Cardiac fibroblast (primary cell): ENCODE measurements around the gene GPR22.

Source experiments
- DNase-seq, 2 donors: peaks; one replicate each; pipeline versions ENCODE4 v3.0.0 to v3.0.0-alpha.2; 2010; ENCODE audit warnings: low read depth in 2 of 2
- H3K4me3 ChIP-seq, 2 donors: replicated peaks in 1 of 2; 1 replicate in 1 of 2; 2 replicates in 1 of 2; pipeline ENCODE4 v1.5.1; 2011; ENCODE audit warnings: low read depth in 2 of 2, low read length in 2 of 2, mild to moderate bottlenecking in 2 of 2, moderate library complexity in 1 of 2
- CTCF ChIP-seq: IDR thresholded peaks from one replicate; pipeline ENCODE4 v1.5.1; 2011; ENCODE audit warnings: low read depth, mild to moderate bottlenecking, low read length, inconsistent platforms

Gene GPR22

GRCh38 chr7:107472116-107472515, 2.3 kb downstream of the GPR22 start:
- no peak for TF ChIP-seq CTCF
- no peak for DNase-seq
- no peak overlapping the region for H3K4me3 ChIP-seq

- no peak for TF ChIP-seq CTCF
- DNase-seq: no peak
- no peak overlapping the region for H3K4me3 ChIP-seq
Observed at GRCh38 chr7:107474104-107474521, 4.3 kb downstream of the GPR22 start.

GRCh38 chr7:107479303-107479702, 9.4 kb downstream of the GPR22 start:
- H3K4me3 ChIP-seq: no peak overlapping the region
- DNase-seq: no peak
- no peak for TF ChIP-seq CTCF

GRCh38 chr7:107480932-107481331, 11.1 kb downstream of the GPR22 start:
- H3K4me3 ChIP-seq: no peak overlapping the region
- peak in 1 of 2 donors; percentile 26 for DNase-seq
- TF ChIP-seq CTCF: no peak

GRCh38 chr7:107482571-107482970, 12.7 kb downstream of the GPR22 start:
- no peak for DNase-seq
- H3K4me3 ChIP-seq: no peak overlapping the region
- no peak for TF ChIP-seq CTCF

- TF ChIP-seq CTCF: no peak
- H3K4me3 ChIP-seq: no peak overlapping the region
- DNase-seq: no peak
Observed at GRCh38 chr7:107486041-107486440, 16.2 kb downstream of the GPR22 start.

GRCh38 chr7:107492875-107493274, 23.0 kb downstream of the GPR22 start:
- TF ChIP-seq CTCF: no peak
- DNase-seq: no peak
- H3K4me3 ChIP-seq: no peak overlapping the region
